Activated CD8-positive, alpha-beta T cell treated with anti-CD3 and anti-CD28 coated beads, Interleukin-2, amount 10 ng/mL, durations not matched to agents 7 days and 5 days (primary cell): Measurements from ENCODE around the gene MRPL27. TPM values are rescaled to one million over a fixed set of nuclear protein-coding genes. Genes with fewer than 3 reads are reported as not detected.
"Not testable (repeated sequence)": the region's sequence is repeated elsewhere in the genome, so short reads cannot be mapped to it uniquely, and the experiment has no call there.

Experiments used
- ATAC-seq: fragments of 150-1000 bp; cut with Tn5 transposase; one replicate; pipeline ENCODE4 v1.10.0; 2021; ENCODE audit warnings: moderate library complexity
- CTCF ChIA-PET: fragments of 350-600 bp; sonication (Branson Sonifier 250); formaldehyde crosslinking; loops from one replicate; lab custom pipeline; 2021; ENCODE audit warnings: antibody characterized with exemption; lab: Charles Lee
- POLR2A ChIA-PET: fragments of 350-600 bp; sonication (Branson Sonifier 250); formaldehyde crosslinking; loops from one replicate; lab custom pipeline; 2021; ENCODE audit warnings: antibody characterized with exemption; lab: Charles Lee
- DNase-seq: peaks from one replicate; pipeline ENCODE4 v3.0.0-alpha.2; 2020
- H3K27ac Mint-ChIP-seq: one replicate; pipeline ENCODE4 v1.8.0; 2021; ENCODE audit warnings: mild to moderate bottlenecking, mixed read lengths
- H3K27me3 Mint-ChIP-seq: one replicate; pipeline ENCODE4 v1.8.0; 2021; ENCODE audit warnings: low read depth, mixed read lengths
- H3K36me3 Mint-ChIP-seq: one replicate; pipeline ENCODE4 v1.8.0; 2021; ENCODE audit warnings: low read depth, mixed read lengths
- H3K4me1 Mint-ChIP-seq: one replicate; pipeline ENCODE4 v1.8.0; 2021; ENCODE audit warnings: low read depth, mixed read lengths
- H3K4me3 Mint-ChIP-seq: one replicate; pipeline ENCODE4 v1.8.0; 2021; ENCODE audit warnings: mild to moderate bottlenecking, mixed read lengths
- H3K9me3 Mint-ChIP-seq: one replicate; pipeline ENCODE4 v1.8.0; 2022; ENCODE audit warnings: mixed read lengths; ENCODE audit not compliant: insufficient read depth
- total RNA-seq, 2 experiments: library from RNA; stranded (reverse); gene quantifications; one replicate each; pipeline ENCODE4 v1.2.3, GENCODE V29; 2021

MRPL27 gene
- total RNA-seq, 2 experiments from 2014 or later: 81.0 to 85.4 TPM

- ATAC-seq (peak; percentile 90), DNase-seq (peak; percentile 91)
- peaks cover 3% of the 10 kb centered on the region for H3K36me3 Mint-ChIP-seq
- no peaks in the 10 kb centered on the region for H3K9me3 Mint-ChIP-seq
- H3K27ac Mint-ChIP-seq: peak within 1 kb of the TSS; percentile 95
- ChIA-PET POLR2A (interaction anchor here (0.7 to 2.2 kb wide), 8 partner anchors 10 to 148 kb away, joined by 3 to 14 read pairs (median 3); partner anchors contain the start of genes EME1, LRRC59 and MRPL27), CTCF (interaction anchor here (1.0 to 5.0 kb wide), 4 partner anchors 12 to 51 kb away, joined by 3 to 43 read pairs (median 6); partner anchors contain the start of gene LRRC59)
- H3K4me3 Mint-ChIP-seq: peak within 1 kb of the TSS; percentile 89
- H3K4me1 Mint-ChIP-seq: peaks cover 44% of the 10 kb centered on the region
- H3K27me3 Mint-ChIP-seq: no peaks in the 10 kb centered on the region
Observed at GRCh38 chr17:50345432-50346312, 27.3 kb downstream of the MRPL27 start, which contains the start of gene XYLT2. XYLT2 (plus strand) TSS chr17:50346126; CDS start chr17:50346141, 15 bp downstream.

GRCh38 chr17:50344731-50345365 is 28.1 kb downstream of the MRPL27 start:
- no peak for ATAC-seq
- no peak for DNase-seq
- ChIA-PET CTCF (interaction anchor here (1.2 kb wide), 1 partner anchor 53 kb away, joined by 4 read pairs; the partner anchor contains the start of gene LRRC59), POLR2A (interaction anchor here (1.0 to 1.4 kb wide), 2 partner anchors 18 to 52 kb away, joined by 3 read pairs; partner anchors contain the start of gene LRRC59)
- no peaks in the 10 kb centered on the region for H3K9me3 Mint-ChIP-seq
- H3K27me3 Mint-ChIP-seq: no peaks in the 10 kb centered on the region
- peak overlapping the region; percentile 67 for H3K4me3 Mint-ChIP-seq
- H3K27ac Mint-ChIP-seq: no peak overlapping the region
- H3K4me1 Mint-ChIP-seq: peaks cover 43% of the 10 kb centered on the region
- H3K36me3 Mint-ChIP-seq: peaks cover 3% of the 10 kb centered on the region

- Mint-ChIP-seq H3K27ac (no peak overlapping the region), H3K4me1 (peaks cover under 1% of the 10 kb centered on the region), H3K4me3 (no peak overlapping the region), H3K9me3 (no peaks in the 10 kb centered on the region), H3K36me3 (peaks cover 5% of the 10 kb centered on the region), H3K27me3 (peaks cover 15% of the 10 kb centered on the region)
- DNase-seq: no peak
- ATAC-seq: no peak
- CTCF ChIA-PET: no interaction called here
- POLR2A ChIA-PET: no interaction called here
Observed at GRCh38 chr17:50339381-50339780, 33.6 kb downstream of the MRPL27 start.

- Mint-ChIP-seq H3K36me3 (peaks cover 5% of the 10 kb centered on the region), H3K27me3 (peaks cover 15% of the 10 kb centered on the region), H3K4me1 (peaks cover 7% of the 10 kb centered on the region), H3K27ac (no peak overlapping the region), H3K4me3 (no peak overlapping the region), H3K9me3 (no peaks in the 10 kb centered on the region)
- no peak for DNase-seq
- ChIA-PET POLR2A (no interaction called here), CTCF (no interaction called here)
- ATAC-seq: no peak
Observed at GRCh38 chr17:50338645-50339044, 34.3 kb downstream of the MRPL27 start.

- Mint-ChIP-seq H3K36me3 (peaks cover 5% of the 10 kb centered on the region), H3K27me3 (peaks cover 15% of the 10 kb centered on the region), H3K4me1 (peaks cover 12% of the 10 kb centered on the region), H3K9me3 (no peaks in the 10 kb centered on the region), H3K27ac (no peak overlapping the region), H3K4me3 (no peak overlapping the region)
- ChIA-PET CTCF (no interaction called here), POLR2A (no interaction called here)
- no peak for DNase-seq
- ATAC-seq: no peak
Observed at GRCh38 chr17:50337956-50338355, 35.0 kb downstream of the MRPL27 start.

- ATAC-seq, H3K36me3 Mint-ChIP-seq, POLR2A ChIA-PET, DNase-seq, H3K9me3 Mint-ChIP-seq: not testable (repeated sequence)
- Mint-ChIP-seq H3K4me3 (peak overlapping the region; percentile 34), H3K27ac (peak overlapping the region; percentile 39), H3K4me1 (peaks cover 14% of the 10 kb centered on the region), H3K27me3 (peaks cover 13% of the 10 kb centered on the region)
- CTCF ChIA-PET: interaction anchor here (0.6 to 1.7 kb wide), 6 partner anchors 11 to 164 kb away, joined by 3 to 6 read pairs (median 4); partner anchors contain the start of genes RSAD1 and XYLT2
Observed at GRCh38 chr17:50333291-50334057, 39.5 kb downstream of the MRPL27 start.

GRCh38 chr17:50332196-50332595 is 40.8 kb downstream of the MRPL27 start:
- peaks cover 14% of the 10 kb centered on the region for H3K4me1 Mint-ChIP-seq
- peaks cover 10% of the 10 kb centered on the region for H3K27me3 Mint-ChIP-seq
- ATAC-seq (no peak), DNase-seq (no peak)
- H3K27ac Mint-ChIP-seq: no peak overlapping the region
- no peaks in the 10 kb centered on the region for H3K9me3 Mint-ChIP-seq
- H3K4me3 Mint-ChIP-seq: no peak overlapping the region
- ChIA-PET POLR2A (no interaction called here), CTCF (interaction anchor here (1.0 to 1.7 kb wide), 3 partner anchors 65 to 146 kb away, joined by 3 to 6 read pairs (median 3); partner anchors contain the start of genes LRRC59 and RSAD1)
- no peaks in the 10 kb centered on the region for H3K36me3 Mint-ChIP-seq

GRCh38 chr17:50331085-50331791 is 41.7 kb downstream of the MRPL27 start:
- no peak overlapping the region for H3K4me3 Mint-ChIP-seq
- H3K36me3 Mint-ChIP-seq: no peaks in the 10 kb centered on the region
- no peak overlapping the region for H3K27ac Mint-ChIP-seq
- no peaks in the 10 kb centered on the region for H3K9me3 Mint-ChIP-seq
- ChIA-PET POLR2A (no interaction called here), CTCF (interaction anchor here (0.7 to 1.0 kb wide), 2 partner anchors 66 to 206 kb away, joined by 3 read pairs; partner anchors contain the start of gene LRRC59)
- peaks cover 14% of the 10 kb centered on the region for H3K4me1 Mint-ChIP-seq
- no peak for DNase-seq
- H3K27me3 Mint-ChIP-seq: peaks cover 8% of the 10 kb centered on the region
- ATAC-seq: no peak

GRCh38 chr17:50330151-50330775 is 42.7 kb downstream of the MRPL27 start:
- no peak for DNase-seq
- Mint-ChIP-seq H3K36me3 (no peaks in the 10 kb centered on the region), H3K9me3 (no peaks in the 10 kb centered on the region), H3K27ac (no peak overlapping the region), H3K4me3 (no peak overlapping the region), H3K4me1 (peaks cover 14% of the 10 kb centered on the region), H3K27me3 (peaks cover 2% of the 10 kb centered on the region)
- ChIA-PET CTCF (interaction anchor here (0.7 to 1.2 kb wide), 2 partner anchors 36 to 205 kb away, joined by 3 read pairs; no protein-coding TSS in a partner anchor), POLR2A (no interaction called here)
- ATAC-seq: no peak

- DNase-seq (no peak), ATAC-seq (no peak)
- POLR2A ChIA-PET: no interaction called here
- peaks cover 14% of the 10 kb centered on the region for H3K4me1 Mint-ChIP-seq
- CTCF ChIA-PET: interaction anchor here (1.2 kb wide), 1 partner anchor 36 kb away, joined by 3 read pairs; no protein-coding TSS in a partner anchor
- H3K36me3 Mint-ChIP-seq: no peaks in the 10 kb centered on the region
- peaks cover 2% of the 10 kb centered on the region for H3K27me3 Mint-ChIP-seq
- no peak overlapping the region for H3K4me3 Mint-ChIP-seq
- no peaks in the 10 kb centered on the region for H3K9me3 Mint-ChIP-seq
- H3K27ac Mint-ChIP-seq: no peak overlapping the region
Observed at GRCh38 chr17:50329716-50330115, 43.3 kb downstream of the MRPL27 start.
